Measurements from ENCODE around the gene LDLRAD3.

The LDLRAD3 gene

GRCh38 chr11:36142439-36142838 lies 198.6 kb downstream of the LDLRAD3 start:
- no peak for DNase-seq

- DNase-seq = no peak
Observed at GRCh38 chr11:36142879-36143278, 199.0 kb downstream of the LDLRAD3 start.

DNA sequence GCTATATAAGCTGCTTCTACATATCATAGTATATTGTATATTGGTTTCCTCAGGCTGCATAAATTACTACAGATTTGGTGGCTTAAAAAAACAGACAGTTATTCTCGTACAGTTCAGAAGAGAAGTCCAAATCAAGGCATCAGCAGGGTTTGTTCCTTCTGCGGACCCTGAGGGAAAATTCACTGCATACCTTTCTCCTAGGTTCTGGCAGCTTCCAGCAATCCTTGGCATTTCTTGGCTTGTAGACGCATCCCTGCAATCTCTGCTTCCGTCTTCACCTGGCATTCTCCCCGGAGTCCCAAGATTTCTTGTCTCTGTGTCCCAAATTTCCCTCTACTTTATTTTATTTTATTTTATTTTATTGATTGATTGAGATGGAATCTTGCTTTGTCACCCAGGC lies 202.6 kb downstream of the LDLRAD3 start:
- no peak for DNase-seq

- DNase-seq = no peak
Observed at GRCh38 chr11:36147491-36147890, 203.6 kb downstream of the LDLRAD3 start.

- no peak for DNase-seq
Observed at GRCh38 chr11:36148701-36149100, 204.8 kb downstream of the LDLRAD3 start.

DNA sequence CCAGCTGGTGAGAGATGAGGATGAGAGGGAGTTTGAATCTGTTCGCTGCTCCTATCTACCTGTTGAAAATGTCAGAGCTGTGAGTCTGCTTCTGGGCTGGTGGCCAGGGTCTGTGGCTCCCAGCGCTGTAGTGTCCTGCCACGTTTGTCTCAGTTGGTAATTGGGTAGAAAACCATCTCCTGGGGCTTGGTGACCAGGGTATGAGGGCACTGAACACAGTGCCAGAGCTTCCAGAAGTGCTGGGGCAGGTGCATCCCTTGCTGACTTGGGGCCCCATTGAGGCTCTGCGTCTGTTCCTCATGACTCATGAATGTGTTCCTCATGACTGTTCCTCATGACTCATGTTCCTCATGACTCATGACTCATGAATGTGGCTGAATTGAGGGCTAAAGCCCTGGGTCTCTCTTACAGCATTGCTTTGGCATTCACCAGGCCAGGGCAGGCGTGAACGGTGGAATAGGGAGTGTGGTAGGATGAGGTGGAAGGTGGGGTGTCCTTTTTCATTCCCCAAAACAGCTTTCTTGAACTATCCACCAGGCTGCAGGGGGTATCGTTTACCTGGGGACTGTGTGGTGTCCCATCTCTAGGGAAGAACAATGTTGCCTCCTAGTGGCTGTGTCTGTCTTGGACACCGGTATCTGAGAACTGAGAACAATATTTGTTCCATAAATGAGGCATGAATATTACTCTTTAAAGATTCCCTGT lies 205.8 kb downstream of the LDLRAD3 start:
- DNase-seq = peak; percentile 42

- DNase-seq = no peak
Observed at GRCh38 chr11:36150986-36151385, 207.1 kb downstream of the LDLRAD3 start.

DNA sequence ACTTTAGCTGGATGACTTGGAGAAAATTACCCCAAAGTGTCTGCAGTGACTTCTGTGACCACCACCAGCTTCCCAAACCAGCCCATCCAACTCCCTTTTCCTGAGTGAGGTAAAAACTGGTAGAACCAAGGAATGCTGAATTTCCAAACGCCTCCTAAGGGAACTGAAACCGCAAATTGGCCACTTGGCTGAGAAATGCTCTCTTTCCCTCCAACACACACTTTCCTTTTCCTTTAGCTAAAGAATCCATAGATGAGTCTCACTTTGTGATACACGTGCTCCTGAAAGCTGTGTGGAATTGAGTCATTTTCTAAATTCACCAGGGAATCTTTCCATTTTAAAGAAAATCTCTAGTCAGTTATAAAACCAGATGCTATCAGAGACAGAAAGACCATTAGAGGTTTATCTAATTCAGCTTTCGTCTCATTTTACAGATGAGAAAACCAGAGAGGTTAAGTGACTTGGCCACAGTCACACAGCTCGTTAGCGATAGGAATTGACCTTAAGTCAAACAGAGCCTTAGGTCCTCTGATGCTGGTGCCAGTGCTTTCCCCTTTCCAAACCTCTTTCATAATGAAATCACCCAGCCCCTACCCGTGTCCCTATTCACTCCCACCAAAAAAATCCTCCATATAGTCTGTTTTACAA lies 208.2 kb downstream of the LDLRAD3 start:
- no peak for DNase-seq

GRCh38 chr11:36153551-36153950 lies 209.7 kb downstream of the LDLRAD3 start:
- no peak for DNase-seq

- DNase-seq = no peak
Observed at GRCh38 chr11:36155124-36155561, 211.3 kb downstream of the LDLRAD3 start.

- DNase-seq = no peak
Observed at GRCh38 chr11:36155770-36156160, 211.9 kb downstream of the LDLRAD3 start.

GRCh38 chr11:36156161-36156816 lies 212.4 kb downstream of the LDLRAD3 start:
- no peak for DNase-seq

DNA sequence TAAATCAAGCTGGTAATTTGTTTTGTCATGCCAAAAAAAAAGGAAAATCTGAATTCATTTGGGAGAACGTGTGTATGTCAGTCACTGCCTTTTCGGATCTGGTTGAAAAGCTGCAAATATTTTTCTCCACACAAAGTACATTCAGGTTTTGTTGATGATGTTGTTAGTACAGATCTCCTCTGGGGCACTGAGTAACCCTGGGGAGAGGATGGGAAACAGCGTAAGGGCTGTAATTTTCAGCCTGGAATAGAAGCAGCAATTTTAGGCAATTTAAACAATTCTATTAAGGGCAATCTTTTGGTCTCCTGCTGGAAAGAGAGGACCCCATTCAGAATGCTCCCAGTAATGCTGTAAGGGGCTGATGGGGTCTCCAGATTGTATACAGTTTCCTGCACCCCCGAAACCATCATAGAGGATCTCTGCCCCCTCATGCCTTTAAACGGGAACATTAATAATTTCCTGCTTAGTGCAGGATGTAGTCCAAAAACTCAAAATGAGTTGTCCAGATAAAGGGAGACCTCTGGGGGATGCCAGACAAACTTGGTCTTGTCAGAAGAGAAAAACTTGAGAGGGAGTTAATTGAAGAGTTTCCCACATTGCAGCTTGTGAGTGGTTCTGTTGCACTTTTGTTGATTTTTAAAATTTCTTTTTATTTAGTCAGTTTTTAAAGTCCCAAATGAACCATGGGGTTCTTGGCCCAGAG lies 213.1 kb downstream of the LDLRAD3 start:
- no peak for DNase-seq

- DNase-seq = no peak
Observed at GRCh38 chr11:36160091-36160490, 216.2 kb downstream of the LDLRAD3 start.

DNA sequence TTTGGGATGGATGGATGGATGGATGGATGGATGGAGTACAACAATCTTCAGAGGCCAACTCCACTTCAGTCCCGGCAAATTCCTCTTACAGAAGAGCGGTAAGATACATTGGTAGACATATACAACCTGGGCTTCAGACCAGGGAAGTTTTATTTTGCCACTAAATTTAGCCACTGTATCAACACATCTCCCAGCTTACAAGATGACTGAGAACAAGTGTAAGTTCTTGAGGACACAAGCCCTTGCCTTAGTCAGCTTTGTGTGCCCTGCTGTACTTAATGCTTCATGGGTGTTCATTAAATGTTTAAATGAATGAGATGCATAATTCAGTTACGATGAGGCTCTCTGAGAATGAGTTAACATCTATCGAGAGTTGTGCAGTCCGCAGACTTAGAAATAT lies 217.7 kb downstream of the LDLRAD3 start:
- DNase-seq = no peak

GRCh38 chr11:36162006-36162882 lies 218.4 kb downstream of the LDLRAD3 start:
- no peak for DNase-seq

DNA sequence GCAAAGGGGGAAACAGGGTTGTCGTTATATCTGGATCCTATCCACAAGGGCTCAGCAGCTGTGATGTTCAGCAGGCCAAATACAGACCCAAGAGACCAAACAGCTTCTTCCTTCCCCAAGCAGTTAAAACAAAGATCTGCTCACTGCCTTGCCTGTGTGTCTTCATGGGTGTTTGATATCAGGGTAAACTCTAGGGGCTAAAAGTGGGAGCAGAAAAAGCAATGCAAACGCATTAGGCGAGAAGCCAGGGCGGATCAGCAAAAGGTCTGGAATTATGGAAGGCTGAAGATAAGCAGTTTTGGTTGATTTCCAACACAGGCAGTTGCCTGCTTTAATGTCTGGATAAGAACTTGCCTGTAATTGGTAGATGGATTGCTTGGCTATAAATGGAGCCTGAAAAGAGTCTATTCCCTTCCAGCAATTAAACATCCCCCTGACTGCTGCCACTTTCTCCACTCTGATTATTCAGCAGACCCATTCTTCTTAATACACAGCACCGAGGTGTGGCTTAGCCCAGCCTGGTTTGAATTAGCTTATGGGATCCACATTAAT lies 219.1 kb downstream of the LDLRAD3 start:
- no peak for DNase-seq

GRCh38 chr11:36164506-36165250 lies 220.8 kb downstream of the LDLRAD3 start:
- no peak for DNase-seq

- no peak for DNase-seq
Observed at GRCh38 chr11:36165621-36166397, 221.9 kb downstream of the LDLRAD3 start.

DNA sequence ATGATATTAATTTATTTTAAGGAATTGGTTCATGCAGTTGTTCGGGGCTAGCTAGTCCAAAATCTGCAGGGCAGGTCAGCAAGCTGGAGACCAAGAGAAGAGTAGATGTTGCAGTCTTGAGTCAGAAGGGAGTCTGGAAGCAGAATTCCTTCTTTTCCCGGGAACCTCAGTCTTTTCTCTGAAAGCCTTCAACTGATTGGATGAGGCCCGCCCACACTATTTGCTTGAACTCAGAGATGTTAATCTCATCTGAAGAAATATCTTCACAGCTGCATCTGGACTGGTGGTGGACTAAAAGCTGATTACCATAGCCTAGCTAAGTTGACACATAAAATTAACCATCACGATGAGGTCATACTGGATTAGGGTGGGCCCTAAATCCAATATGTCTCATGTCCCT lies 223.2 kb downstream of the LDLRAD3 start:
- no peak for DNase-seq

GRCh38 chr11:36167729-36168128 lies 223.9 kb downstream of the LDLRAD3 start:
- no peak for DNase-seq

All from GOT3 (cell line).